ENCODE data around the gene TRIP12.

The TRIP12 gene

DNA sequence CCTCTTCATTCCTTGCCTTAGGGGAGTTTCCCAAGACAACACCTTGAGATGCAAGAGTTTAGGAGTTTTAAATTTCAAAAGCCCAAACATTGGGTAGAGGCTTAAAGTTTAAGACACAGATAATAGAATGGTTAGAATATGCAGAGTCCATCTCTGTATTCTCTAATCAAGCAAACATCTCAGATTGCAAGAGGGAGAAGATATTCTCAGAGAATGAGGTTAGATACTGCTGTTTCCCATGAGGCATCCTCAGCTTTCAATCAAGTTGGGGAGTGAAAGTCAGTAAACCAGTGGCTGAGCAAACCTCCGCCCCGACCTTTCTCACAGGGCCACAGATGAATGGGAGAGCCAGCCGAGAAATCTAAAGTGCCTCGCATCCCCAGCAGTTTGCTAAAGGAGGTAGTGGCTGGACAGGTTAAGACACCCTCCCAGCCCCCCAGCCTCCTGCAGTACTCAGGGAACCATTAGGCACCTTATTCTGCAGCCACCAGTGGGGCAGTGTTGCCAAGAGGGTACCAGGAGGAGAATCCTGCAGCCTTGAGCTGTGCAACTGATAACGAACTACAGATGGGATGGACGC is 30.5 kb upstream of the TRIP12 start:
- H3K4me2 ChIP-seq (ENCODE audit: low read depth, low read length) = no peak overlapping the region
- TF ChIP-seq EZH2phosphoT487 (IDR thresholded peaks at IDR 0.05; ENCODE audit: low read length) (no peak), EZH2 (optimal IDR thresholded peaks at IDR 0.05; ENCODE audit: low read depth, low read length) (no peak)
- TF ChIP-seq, protein P1, sequence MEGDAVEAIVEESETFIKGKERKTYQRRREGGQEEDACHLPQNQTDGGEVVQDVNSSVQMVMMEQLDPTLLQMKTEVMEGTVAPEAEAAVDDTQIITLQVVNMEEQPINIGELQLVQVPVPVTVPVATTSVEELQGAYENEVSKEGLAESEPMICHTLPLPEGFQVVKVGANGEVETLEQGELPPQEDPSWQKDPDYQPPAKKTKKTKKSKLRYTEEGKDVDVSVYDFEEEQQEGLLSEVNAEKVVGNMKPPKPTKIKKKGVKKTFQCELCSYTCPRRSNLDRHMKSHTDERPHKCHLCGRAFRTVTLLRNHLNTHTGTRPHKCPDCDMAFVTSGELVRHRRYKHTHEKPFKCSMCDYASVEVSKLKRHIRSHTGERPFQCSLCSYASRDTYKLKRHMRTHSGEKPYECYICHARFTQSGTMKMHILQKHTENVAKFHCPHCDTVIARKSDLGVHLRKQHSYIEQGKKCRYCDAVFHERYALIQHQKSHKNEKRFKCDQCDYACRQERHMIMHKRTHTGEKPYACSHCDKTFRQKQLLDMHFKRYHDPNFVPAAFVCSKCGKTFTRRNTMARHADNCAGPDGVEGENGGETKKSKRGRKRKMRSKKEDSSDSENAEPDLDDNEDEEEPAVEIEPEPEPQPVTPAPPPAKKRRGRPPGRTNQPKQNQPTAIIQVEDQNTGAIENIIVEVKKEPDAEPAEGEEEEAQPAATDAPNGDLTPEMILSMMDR (IDR thresholded peaks at IDR 0.05; ENCODE audit: low read length) = no peak

DNA sequence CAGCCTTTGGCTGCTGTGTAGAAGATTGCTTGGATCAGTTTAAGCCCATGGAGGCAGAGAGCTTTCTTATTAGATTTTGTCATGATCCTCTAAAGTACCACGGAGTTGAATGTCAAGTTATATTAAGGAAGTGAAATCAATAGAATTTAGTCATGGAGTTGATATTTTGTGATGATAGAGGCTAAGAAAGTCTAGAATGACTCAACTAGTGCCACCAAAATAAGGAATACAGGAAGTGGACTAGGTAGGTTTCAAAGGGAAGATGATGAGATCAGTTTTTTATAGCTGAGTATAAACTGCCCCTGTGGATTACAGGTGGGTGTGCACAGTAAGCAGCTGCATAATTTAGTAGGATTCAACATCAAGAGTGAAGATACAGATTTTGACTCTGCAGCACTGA is 25.7 kb upstream of the TRIP12 start:
- Histone ChIP-seq H4K20me1 (ENCODE audit: insufficient read depth, low read length) (no peaks in the 10 kb centered on the region), H3K4me1 (ENCODE audit: low read length) (no peaks in the 10 kb centered on the region), H3K9me3 (replicated peaks; ENCODE audit: insufficient read depth, low read length) (no peaks in the 10 kb centered on the region), H3K27ac (ENCODE audit: low read length) (no peak overlapping the region), H3K9me2 (replicated peaks; ENCODE audit: insufficient read depth, low read length) (no peaks in the 10 kb centered on the region), H3K4me3 (ENCODE audit: low read length) (no peak overlapping the region), H3K9ac (ENCODE audit: low read length) (no peak overlapping the region), H3K4me2 (ENCODE audit: low read depth, low read length) (no peak overlapping the region), H3K36me3 (replicated peaks; ENCODE audit: insufficient read depth, low read length) (no peaks in the 10 kb centered on the region), H2AFZ (ENCODE audit: low read length) (no peak overlapping the region), H3K79me2 (ENCODE audit: low read length) (no peaks in the 10 kb centered on the region), H3K27me3 (replicated peaks; ENCODE audit: insufficient read depth, low read length) (no peaks in the 10 kb centered on the region), H3F3A (ENCODE audit: insufficient read depth, low read length) (no peaks in the 10 kb centered on the region)
- DNase-seq = no peak
- TF ChIP-seq, protein P1 (IDR thresholded peaks at IDR 0.05; ENCODE audit: low read length) = no peak
- TF ChIP-seq EZH2 (optimal IDR thresholded peaks at IDR 0.05; ENCODE audit: low read depth, low read length) (no peak), EZH2phosphoT487 (IDR thresholded peaks at IDR 0.05; ENCODE audit: low read length) (no peak)

More for the DNA sequence above, 30.5 kb upstream of the TRIP12 start:
- no peaks in the 10 kb centered on the region for H3K79me2 ChIP-seq (ENCODE audit: low read length)
- no peak overlapping the region for H2AFZ ChIP-seq (ENCODE audit: low read length)
- H3F3A ChIP-seq (ENCODE audit: insufficient read depth, low read length) = no peaks in the 10 kb centered on the region
- no peaks in the 10 kb centered on the region for H3K27me3 ChIP-seq (replicated peaks; ENCODE audit: insufficient read depth, low read length)
- no peak overlapping the region for H3K27ac ChIP-seq (ENCODE audit: low read length)
- H3K4me1 ChIP-seq (ENCODE audit: low read length) = no peaks in the 10 kb centered on the region
- no peak for DNase-seq
- no peaks in the 10 kb centered on the region for H3K9me2 ChIP-seq (replicated peaks; ENCODE audit: insufficient read depth, low read length)
- no peak overlapping the region for H3K9ac ChIP-seq (ENCODE audit: low read length)
- H3K9me3 ChIP-seq (replicated peaks; ENCODE audit: insufficient read depth, low read length) = no peaks in the 10 kb centered on the region
- no peaks in the 10 kb centered on the region for H3K36me3 ChIP-seq (replicated peaks; ENCODE audit: insufficient read depth, low read length)
- H4K20me1 ChIP-seq (ENCODE audit: insufficient read depth, low read length) = no peaks in the 10 kb centered on the region
- no peak overlapping the region for H3K4me3 ChIP-seq (ENCODE audit: low read length)

DNA sequence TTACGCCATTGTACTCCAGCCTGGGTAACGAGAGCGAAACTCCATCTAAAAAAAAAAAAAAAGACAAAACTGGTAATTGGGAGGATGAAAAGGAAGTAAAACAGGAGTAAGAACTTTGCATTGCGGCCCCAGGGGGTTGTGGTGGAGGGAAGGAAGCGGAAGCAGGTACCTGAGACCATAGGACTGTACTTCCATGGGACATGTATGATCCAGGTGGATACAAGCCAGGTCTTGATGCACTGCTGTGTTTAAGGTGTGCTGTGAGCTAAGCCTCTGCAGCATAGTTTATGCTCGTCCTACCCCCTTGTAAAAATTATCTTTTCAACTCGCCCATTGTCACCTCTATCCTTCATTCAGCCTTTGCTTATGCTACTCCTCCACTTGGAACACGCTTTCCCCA is 24.2 kb upstream of the TRIP12 start:
- H3K4me1 ChIP-seq (ENCODE audit: low read length) = no peaks in the 10 kb centered on the region
- no peaks in the 10 kb centered on the region for H3K27me3 ChIP-seq (replicated peaks; ENCODE audit: insufficient read depth, low read length)
- DNase-seq = no peak
- no peaks in the 10 kb centered on the region for H3K9me2 ChIP-seq (replicated peaks; ENCODE audit: insufficient read depth, low read length)
- no peak overlapping the region for H3K9ac ChIP-seq (ENCODE audit: low read length)
- H3K4me2 ChIP-seq (ENCODE audit: low read depth, low read length) = no peak overlapping the region
- H3K27ac ChIP-seq (ENCODE audit: low read length) = no peak overlapping the region
- H3K79me2 ChIP-seq (ENCODE audit: low read length) = no peaks in the 10 kb centered on the region
- H3K4me3 ChIP-seq (ENCODE audit: low read length) = no peak overlapping the region
- TF ChIP-seq, protein P1 (IDR thresholded peaks at IDR 0.05; ENCODE audit: low read length) = no peak
- TF ChIP-seq EZH2phosphoT487 (IDR thresholded peaks at IDR 0.05; ENCODE audit: low read length) (no peak), EZH2 (optimal IDR thresholded peaks at IDR 0.05; ENCODE audit: low read depth, low read length) (no peak)
- no peaks in the 10 kb centered on the region for H3F3A ChIP-seq (ENCODE audit: insufficient read depth, low read length)
- H2AFZ ChIP-seq (ENCODE audit: low read length) = no peak overlapping the region
- H3K9me3 ChIP-seq (replicated peaks; ENCODE audit: insufficient read depth, low read length) = no peaks in the 10 kb centered on the region
- no peaks in the 10 kb centered on the region for H3K36me3 ChIP-seq (replicated peaks; ENCODE audit: insufficient read depth, low read length)
- no peaks in the 10 kb centered on the region for H4K20me1 ChIP-seq (ENCODE audit: insufficient read depth, low read length)

Measured in MM.1S (cell line).